ENCODE results near the gene CFP.

The CFP gene

GRCh38 chrX:47597222-47597621, 32.5 kb downstream of the CFP start:
- no peak for DNase-seq

GRCh38 chrX:47596256-47596655, 33.5 kb downstream of the CFP start:
- DNase-seq: no peak

DNA sequence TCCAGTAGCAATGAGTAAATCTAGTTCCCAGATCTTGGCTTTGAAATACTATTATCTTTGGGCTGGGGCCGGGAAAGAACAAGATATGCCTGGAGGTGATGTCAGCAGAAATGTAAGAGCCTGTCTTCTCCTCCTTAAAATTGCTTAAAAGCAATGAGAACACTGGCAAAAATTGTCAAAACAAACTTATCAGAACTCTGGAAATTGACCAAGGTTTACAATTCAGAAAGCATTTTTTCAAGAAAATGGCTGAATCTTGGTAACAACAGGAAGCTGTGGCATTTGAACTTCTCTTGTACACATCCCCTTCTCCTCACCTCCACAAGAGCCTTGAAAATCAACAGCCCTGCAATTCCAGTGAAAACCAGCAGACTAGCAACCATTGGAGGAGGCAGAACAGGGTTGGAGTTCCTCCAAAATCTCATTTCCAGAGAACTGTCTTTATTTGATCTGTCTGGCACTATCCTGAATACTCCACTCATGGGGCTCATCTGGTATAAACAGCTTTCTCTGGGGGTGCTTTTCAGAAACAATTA, 33.9 kb downstream of the CFP start:
- no peak for DNase-seq

GRCh38 chrX:47593522-47593921, 36.2 kb downstream of the CFP start:
- DNase-seq: no peak

GRCh38 chrX:47590984-47591383, 38.7 kb downstream of the CFP start:
- DNase-seq: no peak

- DNase-seq: no peak
Measured at GRCh38 chrX:47587906-47588735, 41.6 kb downstream of the CFP start.

DNA sequence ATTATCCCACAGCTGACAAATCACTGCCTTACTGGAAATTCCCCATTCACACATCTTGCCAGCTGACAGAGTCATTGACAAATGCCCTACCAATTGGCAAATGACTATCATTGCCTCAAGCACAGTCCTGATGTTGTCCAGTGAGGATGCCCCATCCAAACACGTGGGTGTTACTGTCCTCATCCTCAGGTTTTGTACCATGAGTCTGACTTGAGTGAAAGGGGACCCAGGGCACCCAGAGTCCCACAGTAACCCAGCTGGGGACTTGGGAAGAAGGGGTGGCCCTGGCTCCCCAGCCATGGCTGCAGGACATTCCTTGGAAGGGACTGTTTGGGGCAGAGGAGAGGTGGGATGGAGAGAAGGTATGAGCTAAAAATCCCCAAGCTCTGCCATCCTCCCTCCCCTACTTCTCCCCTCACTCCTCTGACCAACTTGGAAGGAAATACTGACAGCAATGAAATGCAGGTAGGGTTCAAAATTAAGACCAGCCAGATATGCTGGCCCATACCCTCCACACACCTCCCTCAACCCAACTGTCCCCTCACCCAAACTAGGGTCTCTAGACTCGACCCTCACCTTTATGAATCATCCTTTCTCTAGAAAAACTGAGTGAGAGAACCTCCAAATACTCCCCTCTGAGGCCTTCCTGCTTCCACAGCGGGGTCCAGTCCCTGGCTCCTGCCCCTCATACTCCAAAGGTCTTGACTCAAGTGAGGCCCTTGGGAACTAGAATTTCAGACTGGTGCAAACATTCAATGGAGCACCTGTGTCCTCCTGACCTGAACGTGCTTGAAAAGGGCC, 42.4 kb downstream of the CFP start:
- no peak for DNase-seq

GRCh38 chrX:47586043-47586787, 43.5 kb downstream of the CFP start:
- no peak for DNase-seq

GRCh38 chrX:47585273-47585672, 44.5 kb downstream of the CFP start:
- no peak for DNase-seq

DNA sequence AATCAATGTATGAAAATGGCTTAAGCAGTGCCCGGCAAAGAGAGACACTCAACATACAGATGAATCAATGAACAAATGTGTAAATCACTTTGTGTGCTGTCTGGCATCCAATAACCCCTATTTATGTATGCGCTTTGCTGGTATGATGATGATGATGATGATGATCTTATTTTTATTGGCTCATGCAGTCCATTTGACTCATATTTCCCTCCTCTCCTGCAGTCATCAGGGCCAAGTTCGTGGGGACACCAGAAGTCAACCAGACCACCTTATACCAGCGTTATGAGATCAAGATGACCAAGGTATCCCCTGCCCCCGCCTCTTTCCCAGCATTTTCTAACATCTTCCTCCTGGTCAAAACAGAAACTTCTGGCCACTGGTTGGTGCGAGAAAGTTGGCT, 45.0 kb downstream of the CFP start:
- no peak for DNase-seq

DNA sequence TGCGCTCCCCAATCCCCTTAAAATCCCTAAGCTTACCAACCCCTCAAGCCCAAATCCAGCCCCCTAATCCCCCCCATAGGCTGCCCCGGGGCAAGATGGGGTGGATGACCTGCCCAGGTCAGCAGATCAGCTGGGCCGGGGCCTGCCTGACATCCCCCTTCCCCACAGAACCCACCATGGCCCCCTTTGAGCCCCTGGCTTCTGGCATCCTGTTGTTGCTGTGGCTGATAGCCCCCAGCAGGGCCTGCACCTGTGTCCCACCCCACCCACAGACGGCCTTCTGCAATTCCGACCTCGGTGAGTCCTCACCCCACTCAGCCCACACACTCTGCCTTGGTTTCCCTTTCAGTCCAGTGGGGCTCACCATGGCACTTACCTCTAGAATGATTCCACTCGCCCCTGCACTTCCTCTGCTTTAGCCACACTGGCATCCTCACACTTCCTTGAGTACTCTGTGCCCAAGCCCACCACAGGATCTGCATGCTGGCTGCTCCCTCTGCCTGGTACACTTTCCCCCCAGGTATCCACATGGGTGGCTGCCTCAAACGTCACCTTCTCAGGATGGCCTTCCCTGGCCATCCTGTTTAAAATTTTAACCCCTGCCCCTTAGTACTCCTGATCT, 46.4 kb downstream of the CFP start:
- no peak for DNase-seq

GRCh38 chrX:47581731-47582647, 47.7 kb downstream of the CFP start, which contains the start of gene TIMP1:
Gene TIMP1 (plus strand): TSS chrX:47582436. CDS start chrX:47583416, 980 bp downstream.
- no peak for DNase-seq

- no peak for DNase-seq
Measured at GRCh38 chrX:47579537-47579936, 50.2 kb downstream of the CFP start.

- no peak for DNase-seq
Measured at GRCh38 chrX:47578692-47579091, 51.0 kb downstream of the CFP start.

- DNase-seq: no peak
Measured at GRCh38 chrX:47577901-47578300, 51.8 kb downstream of the CFP start.

GRCh38 chrX:47577424-47577823, 52.3 kb downstream of the CFP start:
- no peak for DNase-seq

- no peak for DNase-seq
Measured at GRCh38 chrX:47576021-47576898, 53.5 kb downstream of the CFP start.

GRCh38 chrX:47574547-47575301, 55.0 kb downstream of the CFP start:
- no peak for DNase-seq

DNA sequence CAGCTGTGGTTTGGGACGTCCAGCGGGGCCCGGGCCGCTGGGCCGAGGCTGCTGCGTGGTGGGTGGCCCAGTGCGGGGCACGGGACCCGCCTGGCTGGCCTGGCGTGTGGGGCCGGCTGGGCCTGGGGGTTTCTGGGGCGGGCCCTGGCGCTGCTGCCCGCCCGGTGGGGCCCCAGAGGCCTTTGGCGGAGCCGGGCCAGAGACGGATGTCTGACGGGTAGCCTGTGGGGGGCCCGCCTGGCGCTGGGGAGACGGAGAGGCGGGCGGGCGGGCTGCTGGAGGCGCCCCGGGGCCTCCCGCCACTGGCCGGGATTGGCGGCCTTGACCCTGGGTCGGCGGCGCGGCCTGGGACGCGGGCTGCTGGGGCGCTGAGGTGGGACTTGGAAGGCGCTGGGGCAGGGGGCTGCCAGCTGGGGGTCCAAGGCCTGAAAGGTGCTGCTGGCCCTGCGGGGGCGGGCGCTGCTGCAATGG, 55.6 kb downstream of the CFP start:
- DNase-seq: no peak

All from NCI-H1417 (cell line).